Subcutaneous abdominal adipose tissue (tissue), 5 donors: ENCODE measurements around the gene SAFB2.

Experiments
- H3K27ac ChIP-seq: one replicate; pipeline ENCODE4 v1.7.0; 2013; ENCODE audit warnings: low read depth, mild to moderate bottlenecking, inconsistent platforms, low read length, moderate library complexity
- H3K27me3 ChIP-seq, 5 donors: one replicate each; pipeline ENCODE4 v1.7.0; 2013; ENCODE audit warnings: low read length in 5 of 5, inconsistent platforms in 1 of 5; ENCODE audit not compliant: control insufficient read depth in 5 of 5, insufficient read depth in 4 of 5
- H3K36me3 ChIP-seq, 5 donors: one replicate each; pipeline ENCODE4 v1.7.0; 2013; ENCODE audit warnings: low read length in 5 of 5; ENCODE audit not compliant: control insufficient read depth in 5 of 5, insufficient read depth in 5 of 5
- H3K4me1 ChIP-seq, 5 donors: one replicate each; pipeline ENCODE4 v1.7.0; 2013; ENCODE audit warnings: low read length in 5 of 5, mild to moderate bottlenecking in 3 of 5, moderate library complexity in 1 of 5; ENCODE audit not compliant: control insufficient read depth in 5 of 5, insufficient read depth in 5 of 5
- H3K4me3 ChIP-seq, 5 donors: one replicate each; pipeline ENCODE4 v1.7.0; 2013; ENCODE audit warnings: low read length in 5 of 5, low read depth in 1 of 5
- H3K9ac ChIP-seq, 5 donors: one replicate each; pipeline ENCODE4 v1.7.0; 2013; ENCODE audit warnings: low read length in 5 of 5, mild to moderate bottlenecking in 4 of 5, moderate library complexity in 3 of 5
- H3K9me3 ChIP-seq, 5 donors: one replicate each; pipeline ENCODE4 v1.7.0; 2013; ENCODE audit warnings: low read length in 5 of 5; ENCODE audit not compliant: control insufficient read depth in 5 of 5
- donor health status: healthy.
- donor health status: healthy.
- donor health status: healthy.
- donor health status: healthy.
- donor health status: healthy.

SAFB2 gene

GRCh38 chr19:5572556-5573286, 49.9 kb downstream of the SAFB2 start:
- H3K27me3 ChIP-seq: peaks cover 3 to 5% (median 4%) of the 10 kb centered on the region in 5 donors
- H3K9me3 ChIP-seq: peaks cover 0 to 2% (median 0%) of the 10 kb centered on the region in 5 donors
- peaks cover 0 to 12% (median 5%) of the 10 kb centered on the region in 5 donors for H3K4me1 ChIP-seq
- H3K9ac ChIP-seq: no peak overlapping the region
- H3K36me3 ChIP-seq: no peaks in the 10 kb centered on the region
- no peak overlapping the region for H3K4me3 ChIP-seq
- no peak overlapping the region for H3K27ac ChIP-seq

DNA sequence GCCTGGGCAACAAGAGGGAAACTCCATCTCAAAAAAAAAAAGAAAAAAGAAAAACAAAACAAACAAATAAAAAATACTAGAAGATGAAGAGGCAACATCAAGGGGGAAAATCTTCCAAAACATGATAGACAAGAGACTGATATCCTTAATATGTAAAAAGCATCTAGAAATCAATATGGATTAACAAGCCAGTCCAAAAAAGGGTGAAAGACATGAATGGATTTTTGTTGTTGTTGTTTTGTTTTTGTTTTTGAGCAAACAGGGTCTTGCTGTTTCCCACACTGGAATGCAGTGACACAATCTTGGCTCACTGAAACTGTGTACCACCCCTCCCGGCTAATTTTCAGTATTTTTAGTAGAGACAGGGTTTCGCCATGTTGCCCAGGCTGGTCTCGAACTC, 50.8 kb downstream of the SAFB2 start:
- no peak overlapping the region for H3K4me3 ChIP-seq
- H3K36me3 ChIP-seq: no peaks in the 10 kb centered on the region
- no peak overlapping the region for H3K9ac ChIP-seq
- peaks cover 4 to 11% (median 10%) of the 10 kb centered on the region in 5 donors for H3K27me3 ChIP-seq
- peaks cover 0 to 12% (median 7%) of the 10 kb centered on the region in 5 donors for H3K4me1 ChIP-seq
- H3K9me3 ChIP-seq: peaks cover 0 to 2% (median 0%) of the 10 kb centered on the region in 5 donors
- H3K27ac ChIP-seq: no peak overlapping the region

GRCh38 chr19:5567970-5568407, 54.6 kb downstream of the SAFB2 start:
- Histone ChIP-seq H3K9me3 (no peaks in the 10 kb centered on the region), H3K27me3 (peaks cover 19 to 39% (median 26%) of the 10 kb centered on the region in 5 donors), H3K27ac (no peak overlapping the region), H3K4me3 (peak overlapping the region in 1 of 5 donors; percentile 34), H3K36me3 (no peaks in the 10 kb centered on the region), H3K4me1 (peaks cover 0 to 12% (median 7%) of the 10 kb centered on the region in 5 donors), H3K9ac (no peak overlapping the region)

- Histone ChIP-seq H3K27ac (no peak within 1 kb of the TSS), H3K27me3 (peaks cover 19 to 39% (median 26%) of the 10 kb centered on the region in 5 donors), H3K36me3 (no peaks in the 10 kb centered on the region), H3K9ac (no peak within 1 kb of the TSS), H3K9me3 (no peaks in the 10 kb centered on the region), H3K4me1 (peaks cover 0 to 7% (median 3%) of the 10 kb centered on the region in 5 donors), H3K4me3 (peak within 1 kb of the TSS in 2 of 5 donors; percentile 42 to 44)
These were observed 55.1 kb downstream of the SAFB2 start, which contains the start of gene TINCR for GRCh38 chr19:5567360-5567969. Gene TINCR, minus strand, starts transcription at chr19:5567953.

DNA sequence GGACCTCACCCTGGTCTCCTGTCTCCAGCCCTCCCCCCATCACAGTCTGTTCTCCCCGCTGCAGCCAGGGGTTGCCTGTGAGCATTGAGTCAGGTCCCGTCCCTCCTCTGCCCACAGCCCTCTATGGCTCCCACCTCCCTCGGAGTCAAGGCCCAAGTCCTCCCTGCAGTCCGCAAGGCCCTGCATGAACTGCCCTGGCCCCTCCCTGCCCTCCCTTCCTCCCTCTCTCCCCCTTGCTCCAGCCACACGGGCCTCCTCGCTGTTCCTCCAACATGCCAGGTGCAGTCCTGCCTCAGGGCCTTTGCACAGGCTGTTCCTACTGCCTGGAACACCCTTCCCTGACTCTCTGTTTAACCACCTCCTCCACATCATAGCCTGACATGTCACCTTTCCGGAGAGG, 57.6 kb downstream of the SAFB2 start:
- H3K27ac ChIP-seq: no peak overlapping the region
- H3K4me3 ChIP-seq: no peak overlapping the region
- peaks cover 0 to 4% (median 0%) of the 10 kb centered on the region in 5 donors for H3K4me1 ChIP-seq
- no peaks in the 10 kb centered on the region for H3K36me3 ChIP-seq
- H3K9ac ChIP-seq: no peak overlapping the region
- peaks cover 0 to 15% (median 11%) of the 10 kb centered on the region in 5 donors for H3K9me3 ChIP-seq
- H3K27me3 ChIP-seq: peaks cover 25 to 62% (median 40%) of the 10 kb centered on the region in 5 donors

DNA sequence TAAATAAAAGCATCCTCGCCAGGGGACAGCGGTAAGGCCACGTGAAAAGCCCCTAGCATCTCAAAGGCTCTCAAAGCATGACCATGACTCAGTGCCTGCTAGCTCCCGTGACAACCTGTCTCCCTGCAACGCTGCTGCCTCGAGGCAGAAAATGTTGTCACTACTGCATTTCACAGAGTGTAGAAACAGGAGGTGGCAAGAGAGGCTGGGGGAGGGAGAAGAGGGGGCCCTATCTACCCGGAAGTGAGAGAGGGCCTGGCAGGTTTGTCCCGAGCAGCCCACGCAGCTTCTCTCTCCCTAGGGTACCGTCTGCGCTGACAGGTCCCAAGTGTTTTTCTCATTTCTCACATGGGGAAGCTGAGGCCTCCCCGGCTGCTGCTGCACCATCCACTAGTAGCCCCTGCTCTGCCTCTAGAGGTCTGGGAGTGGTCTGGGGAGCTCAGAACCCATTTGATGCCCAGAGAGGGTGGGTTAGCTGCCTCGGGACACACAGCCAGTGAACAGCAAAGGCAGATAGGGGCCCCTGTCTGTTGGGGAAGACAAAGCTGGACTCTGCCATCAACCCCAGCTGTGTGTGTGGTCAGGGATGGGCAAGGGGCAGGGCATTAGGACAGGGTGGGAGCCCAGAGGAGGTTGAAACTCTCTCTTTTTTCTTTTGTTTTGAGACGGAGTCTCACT, 58.5 kb downstream of the SAFB2 start:
- H3K4me1 ChIP-seq: peaks cover 0 to 4% (median 0%) of the 10 kb centered on the region in 5 donors
- H3K4me3 ChIP-seq: no peak overlapping the region
- no peak overlapping the region for H3K9ac ChIP-seq
- H3K27ac ChIP-seq: no peak overlapping the region
- no peaks in the 10 kb centered on the region for H3K36me3 ChIP-seq
- H3K9me3 ChIP-seq: peaks cover 0 to 15% (median 11%) of the 10 kb centered on the region in 5 donors
- H3K27me3 ChIP-seq: peaks cover 25 to 67% (median 45%) of the 10 kb centered on the region in 5 donors

GRCh38 chr19:5563008-5563431, 59.6 kb downstream of the SAFB2 start:
- Histone ChIP-seq H3K4me3 (no peak overlapping the region), H3K9ac (no peak overlapping the region), H3K4me1 (peaks cover 0 to 3% (median 0%) of the 10 kb centered on the region in 5 donors), H3K27me3 (peaks cover 32 to 63% (median 46%) of the 10 kb centered on the region in 5 donors), H3K36me3 (no peaks in the 10 kb centered on the region), H3K27ac (no peak overlapping the region), H3K9me3 (peaks cover 0 to 18% (median 11%) of the 10 kb centered on the region in 5 donors)

DNA sequence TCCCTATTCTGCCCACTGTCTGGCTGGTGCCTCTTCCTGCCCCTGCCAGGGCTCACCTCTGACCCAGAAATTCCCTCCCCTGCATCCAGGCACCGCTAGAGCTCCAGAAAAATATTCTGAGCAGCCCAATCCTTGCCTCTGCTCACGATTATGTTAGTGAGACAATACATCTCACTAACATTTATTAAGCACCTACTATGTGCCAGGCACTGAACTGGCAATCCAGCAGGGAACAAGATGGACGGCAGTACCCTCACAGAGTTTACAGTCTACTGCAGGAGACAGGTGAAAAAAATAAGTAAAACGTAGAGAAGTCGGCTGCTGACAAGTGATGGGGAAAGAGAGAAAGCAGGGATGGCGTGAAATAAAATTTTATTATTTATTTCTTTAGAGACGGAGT, 60.3 kb downstream of the SAFB2 start:
- peaks cover 33 to 62% (median 47%) of the 10 kb centered on the region in 5 donors for H3K27me3 ChIP-seq

DNA sequence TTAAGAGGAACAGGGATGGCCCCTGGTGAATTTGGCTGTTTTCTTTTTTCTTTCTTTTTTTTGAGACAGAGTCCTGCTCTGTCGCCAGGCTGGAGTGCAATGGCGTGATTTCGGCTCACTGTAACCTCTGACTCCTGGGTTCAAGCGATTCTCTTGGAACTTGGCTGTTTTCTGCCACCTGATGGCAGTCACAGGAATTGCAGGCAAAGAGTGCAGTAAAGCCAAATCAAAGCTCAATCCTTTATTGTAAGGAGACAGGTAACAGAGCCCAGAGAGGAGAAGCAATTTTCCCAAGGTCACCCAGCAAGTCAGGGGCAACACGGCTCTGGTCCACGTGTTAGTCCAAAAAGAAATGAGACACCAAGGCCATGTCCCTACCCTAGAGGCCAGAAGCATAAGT, 61.0 kb downstream of the SAFB2 start:
- Histone ChIP-seq H3K9ac (no peak overlapping the region), H3K4me3 (no peak overlapping the region), H3K36me3 (no peaks in the 10 kb centered on the region), H3K4me1 (no peaks in the 10 kb centered on the region), H3K9me3 (peaks cover 0 to 18% (median 11%) of the 10 kb centered on the region in 5 donors), H3K27me3 (peaks cover 33 to 57% (median 40%) of the 10 kb centered on the region in 5 donors), H3K27ac (no peak overlapping the region)

More for the DNA sequence above, 60.3 kb downstream of the SAFB2 start:
- Histone ChIP-seq H3K36me3 (no peaks in the 10 kb centered on the region), H3K4me1 (no peaks in the 10 kb centered on the region), H3K4me3 (no peak overlapping the region), H3K9ac (no peak overlapping the region), H3K9me3 (peaks cover 0 to 18% (median 11%) of the 10 kb centered on the region in 5 donors), H3K27ac (no peak overlapping the region)
